Neural crest cell (in vitro differentiated cells): Measurements from ENCODE around the gene TNKS1BP1. TPM values are rescaled to one million over a fixed set of nuclear protein-coding genes. Genes with fewer than 3 reads are reported as not detected.
"Not testable (repeated sequence)": the region's sequence is repeated elsewhere in the genome, so short reads cannot be mapped to it uniquely, and the experiment has no call there.

Experiments
- DNase-seq: peaks from one replicate; pipeline ENCODE4 v3.0.0; 2021; ENCODE audit warnings: low read depth, mixed read lengths, low spot score
- H3K27ac Mint-ChIP-seq: one replicate; pipeline ENCODE4 v1.8.0; 2021; ENCODE audit warnings: mild to moderate bottlenecking, mixed read lengths; ENCODE audit not compliant: unreplicated experiment
- H3K27me3 Mint-ChIP-seq: 2 replicates; pipeline ENCODE4 v1.8.0; 2021; ENCODE audit warnings: low read depth, mild to moderate bottlenecking, mixed read lengths
- H3K36me3 Mint-ChIP-seq: 2 replicates; pipeline ENCODE4 v1.8.0; 2021; ENCODE audit warnings: low read depth, mild to moderate bottlenecking, mixed read lengths
- H3K4me1 Mint-ChIP-seq: 2 replicates; pipeline ENCODE4 v1.8.0; 2021; ENCODE audit warnings: mixed read lengths
- H3K4me3 Mint-ChIP-seq: one replicate; pipeline ENCODE4 v1.8.0; 2021; ENCODE audit warnings: mild to moderate bottlenecking, mixed read lengths
- H3K9me3 Mint-ChIP-seq: 2 replicates; pipeline ENCODE4 v1.8.0; 2021; ENCODE audit warnings: mixed read lengths
- CTCF ChIP-seq: fragments of 200-600 bp; sonication (generic); conservative IDR thresholded peaks from 2 replicates; pipeline ENCODE4 v1.5.0; 2021; ENCODE audit warnings: antibody characterized with exemption, mild to moderate bottlenecking
- total RNA-seq: library from RNA; stranded (reverse); gene quantifications from 2 replicates; pipeline ENCODE4 v1.2.1, GENCODE V29; 2021

Gene TNKS1BP1
- total RNA-seq, 1 donor from 2014 or later: 114 TPM

DNA sequence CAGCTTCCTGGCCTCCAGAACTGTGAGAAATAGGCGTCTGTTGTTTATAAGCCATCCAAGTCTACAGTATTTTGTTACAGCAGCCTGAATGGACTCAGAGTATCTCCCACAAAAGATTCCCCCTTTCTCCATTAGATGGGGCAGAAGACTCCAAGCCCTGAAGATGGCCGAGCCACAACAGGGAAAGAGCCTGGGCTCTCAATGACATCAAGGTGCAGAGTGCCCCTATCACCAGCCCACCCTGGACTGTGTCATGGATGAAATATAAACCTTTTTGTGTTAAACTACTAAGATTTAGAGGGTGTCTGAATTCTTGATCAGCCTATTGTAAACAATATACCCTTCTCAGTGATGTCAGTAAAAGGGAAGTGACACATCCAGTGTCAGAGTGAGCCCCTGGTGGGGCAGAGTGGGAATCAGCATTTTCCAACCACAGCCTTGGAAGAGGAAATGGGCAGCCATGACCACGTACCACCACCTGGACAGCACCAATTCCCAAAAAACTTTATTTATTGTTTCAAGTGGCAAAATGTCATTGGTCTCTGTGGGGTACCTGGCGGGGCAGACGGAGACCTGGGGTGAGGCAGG is 25.5 kb downstream of the TNKS1BP1 start:
- H3K27ac Mint-ChIP-seq: no peak overlapping the region
- no peaks in the 10 kb centered on the region for H3K9me3 Mint-ChIP-seq
- H3K36me3 Mint-ChIP-seq: peaks cover 41% of the 10 kb centered on the region

DNA sequence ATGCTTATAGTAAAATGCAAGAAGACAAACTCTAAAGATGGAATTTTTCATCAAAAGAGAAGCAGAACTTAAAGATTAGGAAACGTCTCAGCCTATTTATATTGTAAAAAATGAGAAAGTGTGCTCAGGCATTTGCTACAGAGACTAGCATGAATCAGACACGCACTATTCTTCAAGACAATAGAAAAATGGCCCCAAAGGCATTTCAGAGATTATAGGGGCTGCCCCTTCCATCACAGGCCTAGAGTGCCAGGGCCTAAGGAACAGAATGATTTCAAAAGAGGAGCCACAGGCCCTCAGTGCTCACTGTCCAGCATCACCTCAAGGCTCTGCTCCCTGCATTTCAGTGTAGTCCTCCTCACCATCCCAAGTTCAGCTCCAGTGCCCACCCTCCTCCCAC is 27.5 kb downstream of the TNKS1BP1 start:
- no peaks in the 10 kb centered on the region for H3K4me1 Mint-ChIP-seq
- no peak overlapping the region for H3K4me3 Mint-ChIP-seq
- TF ChIP-seq CTCF: no peak
- DNase-seq: no peak
- H3K27ac Mint-ChIP-seq: no peak overlapping the region
- peaks cover 41% of the 10 kb centered on the region for H3K36me3 Mint-ChIP-seq
- no peaks in the 10 kb centered on the region for H3K9me3 Mint-ChIP-seq
- no peaks in the 10 kb centered on the region for H3K27me3 Mint-ChIP-seq

More for the DNA sequence above, 25.5 kb downstream of the TNKS1BP1 start:
- no peak for TF ChIP-seq CTCF
- H3K27me3 Mint-ChIP-seq: no peaks in the 10 kb centered on the region
- H3K4me1 Mint-ChIP-seq: no peaks in the 10 kb centered on the region
- no peak overlapping the region for H3K4me3 Mint-ChIP-seq
- no peak for DNase-seq

- peaks cover 41% of the 10 kb centered on the region for H3K36me3 Mint-ChIP-seq
- DNase-seq, H3K27me3 Mint-ChIP-seq, H3K4me3 Mint-ChIP-seq, H3K4me1 Mint-ChIP-seq, H3K27ac Mint-ChIP-seq, H3K9me3 Mint-ChIP-seq: not testable (repeated sequence)
These were observed 28.5 kb downstream of the TNKS1BP1 start for GRCh38 chr11:57296205-57296604.

DNA sequence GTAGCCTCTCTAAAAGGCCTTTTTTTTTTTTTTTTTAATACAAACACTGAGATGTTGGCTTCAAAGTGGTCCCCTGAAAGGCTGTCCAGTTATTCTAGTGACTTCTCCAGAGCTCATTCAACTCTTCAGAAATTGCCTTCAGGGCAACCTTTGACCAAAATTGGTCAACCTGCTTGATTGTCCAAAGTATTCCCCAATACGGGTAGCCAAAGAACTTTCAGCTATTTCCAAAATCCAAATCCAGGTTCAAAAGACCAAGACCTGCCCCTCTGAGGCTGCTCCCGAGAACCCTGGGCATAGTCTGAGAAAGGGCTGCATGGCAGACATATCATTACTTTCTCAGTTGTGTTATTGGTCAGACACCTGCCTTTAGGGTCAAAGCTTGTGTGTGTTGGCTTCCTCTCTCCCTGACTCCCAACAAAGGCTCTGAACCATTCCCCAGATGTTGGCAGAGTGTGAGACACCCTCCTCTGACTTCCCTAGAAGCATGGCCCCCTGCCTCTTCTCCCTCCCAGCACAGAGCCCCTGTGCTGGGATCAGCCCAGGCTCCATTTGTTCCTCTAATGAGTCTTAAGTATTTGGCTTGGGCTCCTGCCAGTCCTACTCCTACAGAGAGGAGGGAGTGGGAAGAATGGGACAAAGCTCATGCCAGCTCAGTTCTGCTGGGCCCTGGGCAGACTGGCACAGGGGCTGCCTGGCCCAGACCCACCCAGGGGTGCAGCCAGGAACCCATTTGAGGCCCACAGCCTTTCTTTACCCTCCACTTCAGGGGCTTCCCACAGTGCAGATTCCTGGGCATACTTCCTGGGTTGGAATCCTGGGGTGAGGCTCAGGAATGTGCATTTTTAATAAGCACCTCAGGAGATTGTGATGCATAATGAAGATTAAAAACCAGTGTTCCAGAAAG is 30.3 kb downstream of the TNKS1BP1 start:
- Mint-ChIP-seq H3K4me1 (peaks cover 12% of the 10 kb centered on the region), H3K27ac (no peak overlapping the region), H3K36me3 (peaks cover 27% of the 10 kb centered on the region), H3K4me3 (peak overlapping the region; percentile 25), H3K9me3 (no peaks in the 10 kb centered on the region), H3K27me3 (no peaks in the 10 kb centered on the region)
- DNase-seq: no peak
- TF ChIP-seq CTCF: no peak

DNA sequence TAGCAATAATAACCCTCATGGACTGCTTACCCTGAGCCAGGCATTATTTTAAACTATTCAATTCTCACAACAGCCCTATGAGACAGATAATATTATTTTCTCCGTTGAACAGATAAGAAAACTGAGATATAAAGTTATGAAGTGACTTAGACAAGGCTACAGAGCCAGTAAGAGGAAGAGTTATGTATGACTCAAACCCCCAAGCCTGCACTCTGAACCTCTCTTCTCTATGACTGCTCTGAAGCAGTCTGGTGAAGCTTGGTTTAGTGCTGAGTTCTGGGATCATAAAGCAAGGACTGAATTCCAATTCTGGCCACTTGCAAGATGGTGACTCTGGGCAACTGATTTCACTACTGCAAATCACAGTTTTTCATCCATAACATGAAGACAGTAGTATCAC is 34.5 kb downstream of the TNKS1BP1 start:
- Mint-ChIP-seq H3K36me3 (no peaks in the 10 kb centered on the region), H3K27ac (no peak overlapping the region), H3K9me3 (peaks cover 3% of the 10 kb centered on the region), H3K27me3 (no peaks in the 10 kb centered on the region), H3K4me3 (no peak overlapping the region), H3K4me1 (peaks cover 30% of the 10 kb centered on the region)
- no peak for DNase-seq
- no peak for TF ChIP-seq CTCF
